ENCODE measurements around the gene RASA2.

- no peak for TF ChIP-seq POLR2AphosphoS5 (IDR thresholded peaks at IDR 0.05)
- no peak for TF ChIP-seq POLR2A (IDR thresholded peaks at IDR 0.05)
- TF ChIP-seq CTCF (IDR thresholded peaks at IDR 0.05) = no peak
Measured at GRCh38 chr3:141570068-141570467, 83.2 kb downstream of the RASA2 start.

Data from stomach (tissue), 4 donors.